ENCODE results near the gene ABCC1.
"Not testable (repeated sequence)": the region's sequence is repeated elsewhere in the genome, so short reads cannot be mapped to it uniquely, and the experiment has no call there.

ABCC1 gene

DNA sequence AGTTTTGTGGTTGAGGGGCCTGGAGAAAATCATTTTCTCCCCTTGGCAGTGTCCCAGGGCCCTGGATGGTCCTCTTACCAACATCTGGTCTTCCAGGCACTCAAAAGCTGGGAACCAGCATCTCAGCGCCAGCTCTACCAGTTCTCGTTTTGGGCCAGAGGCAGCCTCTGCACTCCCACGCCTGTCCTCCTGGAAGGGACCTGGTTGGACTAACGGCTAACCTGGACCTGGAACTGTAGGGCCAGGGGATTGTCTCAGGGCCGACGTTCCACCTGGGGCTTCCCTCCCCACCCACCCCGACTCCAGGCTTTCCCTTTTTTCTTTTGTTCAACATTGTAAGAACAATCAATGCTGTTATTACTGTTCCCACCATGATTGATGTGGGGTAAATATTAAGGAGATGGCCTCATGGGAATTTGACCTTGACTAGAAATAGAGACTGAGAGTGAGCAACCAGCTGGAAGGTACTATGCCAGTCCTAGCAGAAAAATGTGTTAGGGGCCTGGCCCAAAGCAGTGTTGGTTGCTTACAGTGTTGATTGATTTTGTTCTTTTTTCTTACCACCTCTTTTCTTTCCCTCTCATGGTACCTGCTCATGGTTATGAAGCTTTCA lies 192.5 kb downstream of the ABCC1 start:
- Histone ChIP-seq H3K36me3 (ENCODE audit: insufficient read depth, low read depth, low read length) (peaks cover 75% of the 10 kb centered on the region), H3K9me3 (ENCODE audit: insufficient read depth, low read depth, low read length) (no peaks in the 10 kb centered on the region), H3K4me1 (ENCODE audit: insufficient read depth, low read length) (no peaks in the 10 kb centered on the region; the same call in none of the 2 replicates), H3K9ac (ENCODE audit: low read depth, low read length) (peak overlapping the region; percentile 24; the same call in 1 of the 2 replicates), H3K27me3 (ENCODE audit: insufficient read depth, low read length) (no peaks in the 10 kb centered on the region), H3K27ac (ENCODE audit: low read length) (no peak overlapping the region), H3K4me3 (ENCODE audit: low read length) (no peak overlapping the region)

DNA sequence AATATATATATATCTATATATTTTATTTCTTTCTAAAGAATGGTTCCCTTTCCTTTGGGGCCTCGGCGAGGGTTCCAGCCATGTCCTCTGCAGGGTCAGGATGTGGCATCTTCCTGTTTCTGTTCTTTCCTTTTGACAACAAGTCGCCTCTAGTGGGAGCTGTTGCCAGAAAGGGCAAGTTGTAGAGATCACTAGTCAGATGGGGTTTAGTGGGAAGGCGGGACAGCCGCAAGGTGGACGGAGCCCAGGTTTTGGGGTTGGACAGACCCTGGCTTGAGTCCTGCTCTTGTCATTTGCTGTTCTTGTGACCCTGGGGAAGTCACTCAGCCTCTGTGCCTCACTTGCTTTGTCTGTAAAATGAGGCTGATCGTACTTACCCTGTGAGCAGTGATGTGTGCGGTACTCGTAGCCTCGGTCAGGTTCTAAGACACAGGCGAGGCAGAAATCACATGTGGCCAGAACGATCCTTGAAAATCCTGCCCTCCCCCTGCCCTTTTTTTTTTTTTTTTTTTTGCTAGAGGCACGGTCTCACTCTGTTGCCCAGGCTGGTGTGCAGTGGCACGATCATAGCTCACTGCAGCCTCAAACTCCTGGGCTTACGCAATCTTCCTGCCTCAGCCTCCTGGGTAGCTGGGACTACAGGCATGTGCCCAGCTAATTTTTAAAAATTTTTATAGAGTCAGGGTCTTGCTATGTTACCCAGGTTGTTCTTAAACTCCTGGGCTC lies 193.8 kb downstream of the ABCC1 start:
- Histone ChIP-seq H3K27me3 (ENCODE audit: insufficient read depth, low read length) (no peaks in the 10 kb centered on the region), H3K9me3 (ENCODE audit: insufficient read depth, low read depth, low read length) (no peaks in the 10 kb centered on the region), H3K9ac (ENCODE audit: low read depth, low read length) (no peak overlapping the region), H3K4me1 (ENCODE audit: insufficient read depth, low read length) (no peaks in the 10 kb centered on the region; the same call in none of the 2 replicates), H3K36me3 (ENCODE audit: insufficient read depth, low read depth, low read length) (peaks cover 62% of the 10 kb centered on the region), H3K27ac (ENCODE audit: low read length) (no peak overlapping the region), H3K4me3 (ENCODE audit: low read length) (no peak overlapping the region)

DNA sequence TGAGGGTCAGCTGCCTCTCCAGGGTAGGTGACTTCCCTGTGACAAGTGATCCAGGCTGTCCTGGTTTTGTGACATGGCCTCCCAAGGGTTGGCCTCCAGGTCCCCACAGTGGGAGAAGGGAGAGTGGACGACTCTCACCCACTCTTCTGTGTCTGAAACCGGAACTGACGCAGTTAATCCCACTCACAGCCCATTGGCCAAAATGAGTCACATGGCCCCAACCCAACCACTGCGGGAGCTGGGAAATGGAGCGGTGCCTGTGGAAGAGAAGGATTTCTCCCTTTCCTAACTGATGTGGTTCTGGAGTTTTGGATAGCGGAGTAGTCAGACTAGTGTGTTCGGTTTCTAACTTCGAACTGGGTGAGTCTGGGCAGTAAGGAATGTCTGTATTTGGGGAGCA lies 194.5 kb downstream of the ABCC1 start:
- no peak overlapping the region for H3K9ac ChIP-seq (ENCODE audit: low read depth, low read length)
- no peaks in the 10 kb centered on the region for H3K27me3 ChIP-seq (ENCODE audit: insufficient read depth, low read length)
- H3K9me3 ChIP-seq (ENCODE audit: insufficient read depth, low read depth, low read length): no peaks in the 10 kb centered on the region
- peaks cover 55% of the 10 kb centered on the region for H3K36me3 ChIP-seq (ENCODE audit: insufficient read depth, low read depth, low read length)
- H3K4me3 ChIP-seq (ENCODE audit: low read length): no peak overlapping the region
- H3K4me1 ChIP-seq (ENCODE audit: insufficient read depth, low read length): no peaks in the 10 kb centered on the region; the same call in none of the 2 replicates
- no peak overlapping the region for H3K27ac ChIP-seq (ENCODE audit: low read length)

DNA sequence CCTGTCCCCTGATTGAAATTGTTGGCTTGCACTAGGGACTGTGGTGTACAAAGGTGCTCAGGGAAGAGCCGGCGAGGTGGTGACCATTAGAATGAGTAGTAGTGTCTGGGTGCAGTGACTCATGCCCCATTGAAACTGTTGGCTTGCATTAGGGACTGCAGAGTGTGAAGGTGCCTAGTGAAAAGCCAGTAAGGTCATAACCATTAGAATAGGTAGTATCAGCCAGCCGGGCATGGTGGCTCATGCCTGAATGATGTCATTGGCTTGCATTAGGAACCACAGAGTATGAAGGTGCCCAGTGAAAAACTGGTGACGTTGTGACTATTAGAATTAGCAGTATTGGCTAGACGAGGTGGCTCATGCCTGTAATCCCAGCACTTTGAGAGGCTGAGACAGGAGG lies 195.0 kb downstream of the ABCC1 start:
- H3K27ac ChIP-seq (ENCODE audit: low read length): no peak overlapping the region
- no peaks in the 10 kb centered on the region for H3K9me3 ChIP-seq (ENCODE audit: insufficient read depth, low read depth, low read length)
- H3K4me3 ChIP-seq (ENCODE audit: low read length): no peak overlapping the region
- peaks cover 50% of the 10 kb centered on the region for H3K36me3 ChIP-seq (ENCODE audit: insufficient read depth, low read depth, low read length)
- H3K4me1 ChIP-seq (ENCODE audit: insufficient read depth, low read length): no peaks in the 10 kb centered on the region; the same call in none of the 2 replicates
- no peak overlapping the region for H3K9ac ChIP-seq (ENCODE audit: low read depth, low read length)
- H3K27me3 ChIP-seq (ENCODE audit: insufficient read depth, low read length): no peaks in the 10 kb centered on the region

DNA sequence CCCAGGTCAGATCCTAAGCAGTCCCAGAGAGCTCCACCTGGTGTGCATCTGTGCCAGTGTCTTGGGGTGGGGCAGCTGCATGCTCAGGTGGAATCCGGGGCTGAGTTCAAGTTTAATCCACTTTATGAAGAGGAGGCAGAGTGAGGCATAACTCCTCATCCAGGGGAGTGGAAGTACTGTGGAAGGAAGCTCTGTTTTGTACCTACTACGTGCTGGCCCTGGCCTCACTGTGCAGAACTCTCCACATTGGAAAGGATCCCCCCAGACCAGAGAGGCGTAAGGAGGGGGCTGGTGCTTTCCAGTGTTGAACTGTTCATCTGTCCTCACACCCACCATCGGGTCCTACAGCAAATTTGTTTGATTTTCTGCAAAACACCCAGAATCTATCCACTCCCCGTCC lies 195.9 kb downstream of the ABCC1 start:
- Histone ChIP-seq H3K9ac (ENCODE audit: low read depth, low read length) (no peak overlapping the region), H3K27me3 (ENCODE audit: insufficient read depth, low read length) (no peaks in the 10 kb centered on the region), H3K27ac (ENCODE audit: low read length) (no peak overlapping the region), H3K4me1 (ENCODE audit: insufficient read depth, low read length) (no peaks in the 10 kb centered on the region; the same call in none of the 2 replicates), H3K9me3 (ENCODE audit: insufficient read depth, low read depth, low read length) (no peaks in the 10 kb centered on the region), H3K36me3 (ENCODE audit: insufficient read depth, low read depth, low read length) (peaks cover 41% of the 10 kb centered on the region), H3K4me3 (ENCODE audit: low read length) (no peak overlapping the region)

DNA sequence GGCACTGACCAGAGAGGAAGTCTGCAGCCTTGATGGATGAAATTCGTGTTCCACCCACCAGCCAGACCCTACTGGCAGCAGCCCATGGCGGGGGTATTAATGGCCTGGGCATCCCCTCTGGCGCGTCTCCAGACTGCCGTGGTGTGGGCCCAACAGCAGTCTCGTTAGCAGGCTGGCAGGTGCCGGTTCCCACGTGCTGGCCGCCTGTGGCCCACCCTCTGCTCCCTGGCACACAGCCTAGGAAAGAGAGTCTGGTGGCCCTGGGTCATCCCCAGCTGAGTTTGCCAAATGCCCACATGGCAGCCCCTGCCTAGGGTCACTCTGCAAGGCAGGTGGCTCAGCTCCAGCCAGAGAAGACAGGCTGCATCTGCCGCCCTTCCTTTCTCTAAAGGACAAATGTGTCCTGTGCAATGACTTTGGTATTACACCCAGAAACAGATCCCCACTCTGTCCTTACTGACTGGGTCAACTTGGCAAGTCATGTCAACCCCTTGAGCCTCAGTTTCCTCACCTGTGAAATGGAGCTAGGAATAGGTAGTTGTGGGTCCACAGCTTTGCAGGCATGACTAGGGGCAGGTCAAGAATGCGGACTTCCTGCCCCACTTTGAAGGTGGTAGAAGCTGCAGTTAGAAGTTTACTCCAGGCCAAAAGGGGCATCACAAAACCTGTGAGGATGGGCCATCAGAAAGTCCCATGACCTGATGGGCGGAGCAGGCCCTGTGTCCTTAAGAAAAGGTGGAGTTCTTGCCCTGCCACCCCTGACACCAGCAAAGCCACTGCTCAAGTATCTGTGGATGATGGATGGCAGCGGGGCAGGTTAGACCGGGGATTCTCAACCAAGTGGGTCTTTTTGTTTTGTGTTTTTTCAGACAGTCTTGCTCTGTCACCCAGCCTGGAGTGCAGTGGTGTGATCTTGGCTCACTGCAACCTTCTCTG lies 197.2 kb downstream of the ABCC1 start:
- H3K36me3 ChIP-seq (ENCODE audit: insufficient read depth, low read depth, low read length): peaks cover 28% of the 10 kb centered on the region
- H3K9ac ChIP-seq (ENCODE audit: low read depth, low read length): no peak overlapping the region
- H3K4me1 ChIP-seq (ENCODE audit: insufficient read depth, low read length): no peaks in the 10 kb centered on the region; the same call in none of the 2 replicates
- no peaks in the 10 kb centered on the region for H3K27me3 ChIP-seq (ENCODE audit: insufficient read depth, low read length)
- H3K9me3 ChIP-seq (ENCODE audit: insufficient read depth, low read depth, low read length): no peaks in the 10 kb centered on the region
- H3K4me3 ChIP-seq (ENCODE audit: low read length): no peak overlapping the region
- no peak overlapping the region for H3K27ac ChIP-seq (ENCODE audit: low read length)

DNA sequence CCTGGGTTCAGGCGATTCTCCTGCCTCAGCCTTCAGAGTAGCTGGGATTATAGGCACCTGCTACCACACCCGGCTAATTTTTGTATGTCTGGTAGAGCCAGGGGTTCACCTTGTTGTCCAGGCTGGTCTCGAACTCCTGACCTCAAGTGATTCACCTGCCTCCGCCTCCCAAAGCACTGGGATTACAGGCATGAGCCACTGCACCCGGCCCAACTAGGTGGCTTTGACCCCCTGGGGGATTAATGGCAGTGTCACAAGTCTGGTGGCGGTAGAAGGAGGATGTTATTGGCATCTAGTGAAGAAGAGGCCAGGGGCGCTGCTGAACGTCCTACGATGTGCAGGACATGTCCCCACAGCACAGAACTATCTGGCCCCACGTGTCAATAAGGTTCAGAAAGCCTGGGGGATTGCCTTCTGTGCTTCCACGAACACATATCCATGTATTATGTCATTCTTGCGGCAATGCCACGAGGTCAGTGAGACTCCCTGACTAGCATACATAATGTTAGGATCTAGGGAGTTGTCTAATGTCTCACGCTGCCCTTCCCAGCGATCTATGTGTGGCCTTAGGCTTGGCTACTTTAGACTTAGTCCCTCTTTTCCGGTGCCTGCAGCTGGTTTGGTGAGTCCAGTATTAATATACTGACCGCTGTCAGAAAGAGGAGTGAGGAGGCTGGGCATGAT lies 198.0 kb downstream of the ABCC1 start:
- Histone ChIP-seq H3K27ac (ENCODE audit: low read length) (no peak overlapping the region), H3K9me3 (ENCODE audit: insufficient read depth, low read depth, low read length) (no peaks in the 10 kb centered on the region), H3K36me3 (ENCODE audit: insufficient read depth, low read depth, low read length) (peaks cover 21% of the 10 kb centered on the region), H3K4me1 (ENCODE audit: insufficient read depth, low read length) (no peaks in the 10 kb centered on the region; the same call in 1 of the 2 replicates), H3K4me3 (ENCODE audit: low read length) (no peak overlapping the region), H3K27me3 (ENCODE audit: insufficient read depth, low read length) (no peaks in the 10 kb centered on the region), H3K9ac (ENCODE audit: low read depth, low read length) (no peak overlapping the region)

DNA sequence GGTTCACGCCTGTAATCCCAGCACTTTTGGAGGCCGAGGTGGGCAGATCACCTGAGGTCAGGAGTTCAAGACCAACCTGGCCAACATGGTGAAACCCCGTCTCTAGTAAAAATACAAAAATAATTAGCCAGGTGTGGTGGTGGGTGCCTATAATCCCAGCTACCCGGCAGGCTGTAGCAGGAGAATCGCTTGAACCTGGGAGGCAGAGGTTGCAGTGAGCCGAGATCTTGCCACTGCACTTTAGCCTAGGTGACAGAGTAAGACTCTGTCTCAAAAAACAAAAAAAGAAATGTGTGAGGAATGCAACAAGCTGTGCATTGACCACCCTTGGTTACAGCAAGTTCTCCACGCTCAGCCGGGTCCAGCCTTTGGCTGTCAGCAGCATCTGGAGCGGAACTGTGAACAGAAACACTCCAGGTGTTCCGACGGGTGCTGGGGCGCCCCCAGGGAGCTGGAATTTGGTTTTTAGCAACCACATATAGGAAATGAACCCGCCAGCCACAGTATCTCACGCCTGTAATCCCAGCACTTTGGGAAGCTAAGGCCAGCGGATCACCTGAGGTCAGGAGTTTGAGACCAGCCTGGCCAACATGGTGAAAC lies 198.7 kb downstream of the ABCC1 start:
- H3K4me3 ChIP-seq (ENCODE audit: low read length); H3K27me3 ChIP-seq (ENCODE audit: insufficient read depth, low read length); H3K9ac ChIP-seq (ENCODE audit: low read depth, low read length); H3K9me3 ChIP-seq (ENCODE audit: insufficient read depth, low read depth, low read length); H3K4me1 ChIP-seq (ENCODE audit: insufficient read depth, low read length); H3K27ac ChIP-seq (ENCODE audit: low read length): not testable (repeated sequence)
- H3K36me3 ChIP-seq (ENCODE audit: insufficient read depth, low read depth, low read length): peaks cover 18% of the 10 kb centered on the region; the same call in 1 of the 2 replicates

DNA sequence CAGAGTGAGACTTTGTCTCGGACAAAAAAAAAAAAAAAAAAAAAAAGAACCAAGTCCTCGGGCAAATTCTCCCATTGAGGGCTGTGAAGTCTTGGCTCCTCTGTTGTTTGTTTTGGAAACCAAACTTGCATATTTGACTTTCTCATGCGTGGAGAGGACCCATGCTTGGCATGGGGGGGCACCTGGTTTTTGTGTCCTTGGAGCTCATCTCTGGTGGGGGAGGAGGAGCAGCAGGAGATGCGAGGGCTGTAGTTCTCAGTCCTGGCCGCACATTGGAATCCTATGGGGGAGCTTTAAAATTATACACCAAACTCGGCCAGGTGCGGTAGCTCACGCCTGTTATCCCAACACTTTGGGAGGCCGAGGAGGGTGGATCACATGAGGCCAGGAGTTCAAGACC lies 199.3 kb downstream of the ABCC1 start:
- Histone ChIP-seq H3K4me3 (ENCODE audit: low read length) (no peak overlapping the region), H3K27ac (ENCODE audit: low read length) (no peak overlapping the region), H3K9ac (ENCODE audit: low read depth, low read length) (no peak overlapping the region), H3K4me1 (ENCODE audit: insufficient read depth, low read length) (no peaks in the 10 kb centered on the region; the same call in 1 of the 2 replicates), H3K27me3 (ENCODE audit: insufficient read depth, low read length) (no peaks in the 10 kb centered on the region), H3K36me3 (ENCODE audit: insufficient read depth, low read depth, low read length) (peaks cover 15% of the 10 kb centered on the region; the same call in 1 of the 2 replicates), H3K9me3 (ENCODE audit: insufficient read depth, low read depth, low read length) (no peaks in the 10 kb centered on the region)

DNA sequence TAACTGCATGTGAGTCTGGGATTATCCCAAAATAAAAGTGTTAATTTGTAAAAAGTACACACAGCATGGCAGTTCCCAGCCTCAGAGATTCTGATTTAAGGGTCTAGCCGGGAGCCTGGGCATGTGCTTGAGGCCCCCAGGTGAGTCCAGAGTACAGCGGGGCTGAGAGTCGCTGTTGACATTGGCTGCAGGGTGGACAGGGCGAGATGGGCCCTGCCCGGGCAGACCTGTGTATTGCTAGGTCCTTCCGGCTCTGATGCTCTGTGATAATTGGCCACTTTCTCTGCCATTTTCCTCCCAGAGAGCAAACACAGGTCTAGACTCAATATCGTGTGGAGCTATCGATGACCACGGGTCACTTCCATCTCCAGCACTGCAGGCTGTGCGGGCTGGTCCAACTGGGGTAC lies 200.3 kb downstream of the ABCC1 start:
- H3K4me3 ChIP-seq (ENCODE audit: low read length): no peak overlapping the region
- no peaks in the 10 kb centered on the region for H3K4me1 ChIP-seq (ENCODE audit: insufficient read depth, low read length)
- H3K9ac ChIP-seq (ENCODE audit: low read depth, low read length): no peak overlapping the region
- no peaks in the 10 kb centered on the region for H3K9me3 ChIP-seq (ENCODE audit: insufficient read depth, low read depth, low read length)
- no peaks in the 10 kb centered on the region for H3K27me3 ChIP-seq (ENCODE audit: insufficient read depth, low read length)
- H3K27ac ChIP-seq (ENCODE audit: low read length): no peak overlapping the region
- peaks cover 7% of the 10 kb centered on the region; the same call in 1 of the 2 replicates for H3K36me3 ChIP-seq (ENCODE audit: insufficient read depth, low read depth, low read length)

Data from iPS-20b (cell line).